ENCODE measurements around the gene TICAM2. TPM values are rescaled to one million over a fixed set of nuclear protein-coding genes. Genes with fewer than 3 reads are reported as not detected.

The TICAM2 gene
- total RNA-seq, 2 experiments from 2014 or later: 0.40 to 2.0 TPM

DNA sequence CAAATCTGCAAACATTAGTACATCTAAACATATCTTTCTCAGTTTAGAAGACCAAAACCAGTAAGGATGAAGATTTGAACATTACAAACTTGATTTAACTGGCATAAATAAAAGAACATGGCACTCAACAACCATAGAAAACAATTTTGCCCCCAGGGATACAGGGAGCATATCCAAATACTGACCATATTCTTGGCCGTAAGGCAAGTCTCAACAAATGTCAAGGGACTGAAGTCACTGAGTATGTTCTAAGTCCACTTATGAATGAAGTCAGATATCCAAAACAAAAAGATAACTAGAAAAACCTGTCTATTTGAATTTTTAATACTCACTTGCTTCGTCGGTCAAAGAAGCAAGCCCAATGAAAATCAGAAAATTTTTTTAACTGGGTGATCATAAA is 71.9 kb downstream of the TICAM2 start:
- Mint-ChIP-seq H3K9me3 (no peaks in the 10 kb centered on the region), H3K27me3 (no peaks in the 10 kb centered on the region), H3K4me1 (ENCODE audit: low read depth) (peaks cover 50% of the 10 kb centered on the region), H3K27ac (no peak overlapping the region), H3K36me3 (peaks cover 25% of the 10 kb centered on the region), H3K4me3 (no peak overlapping the region)
- POLR2A ChIA-PET: no interaction called here
- intact Hi-C loops (cut with micrococcal nuclease): no loop called here
- CTCF ChIA-PET: no interaction called here
- no peak for DNase-seq

Other genes starting within 250 kb of the TICAM2 start
- 10 to 100 TPM; 12.2 to 12.5 TPM for gene FEM1C, start 57.7 kb downstream of the TICAM2 start, total RNA-seq
- 10 to 100 TPM; 42.2 to 44.1 TPM for gene TMED7, start 23.6 kb upstream of the TICAM2 start, total RNA-seq
- gene CDO1, start 214.2 kb upstream of the TICAM2 start, total RNA-seq: under 1 TPM; 0.31 to 0.34 TPM
- gene ATG12, start 239.1 kb upstream of the TICAM2 start, total RNA-seq: 10 to 100 TPM; 40.6 to 41.9 TPM
- 10 to 100 TPM; 85.7 to 87.6 TPM for gene AP3S1, start 239.5 kb upstream of the TICAM2 start, total RNA-seq

All from activated CD4-positive, alpha-beta memory T cell treated with anti-CD3 and anti-CD28 coated beads for 36 hours (primary cell).